Ovary (tissue), 3 donors: ENCODE results near the gene KMT2E.

Source experiments
- EP300 ChIP-seq: sonication (generic); formaldehyde crosslinking; IDR thresholded peaks from one replicate; pipeline ENCODE4 v1.6.1; 2017; ENCODE audit warnings: antibody characterized with exemption
- POLR2A ChIP-seq: fragments of 450-650 bp; IDR thresholded peaks from one replicate; pipeline ENCODE4 v1.6.1; 2017; ENCODE audit warnings: antibody characterized with exemption, mild to moderate bottlenecking, moderate library complexity
- TF ChIP-seq, protein P1 (sequence below), 3 donors: fragments of 450-650 bp in 2 of 3; fragments of 200-600 bp in 1 of 3; IDR thresholded peaks; one replicate each; pipeline versions ENCODE4 v1.5.1 to v1.8.0; 2016 to 2022; ENCODE audit warnings: antibody characterized with exemption in 3 of 3, mild to moderate bottlenecking in 1 of 3
- donor health status: DM: no; HTN: no; CAD: no.

DNA sequence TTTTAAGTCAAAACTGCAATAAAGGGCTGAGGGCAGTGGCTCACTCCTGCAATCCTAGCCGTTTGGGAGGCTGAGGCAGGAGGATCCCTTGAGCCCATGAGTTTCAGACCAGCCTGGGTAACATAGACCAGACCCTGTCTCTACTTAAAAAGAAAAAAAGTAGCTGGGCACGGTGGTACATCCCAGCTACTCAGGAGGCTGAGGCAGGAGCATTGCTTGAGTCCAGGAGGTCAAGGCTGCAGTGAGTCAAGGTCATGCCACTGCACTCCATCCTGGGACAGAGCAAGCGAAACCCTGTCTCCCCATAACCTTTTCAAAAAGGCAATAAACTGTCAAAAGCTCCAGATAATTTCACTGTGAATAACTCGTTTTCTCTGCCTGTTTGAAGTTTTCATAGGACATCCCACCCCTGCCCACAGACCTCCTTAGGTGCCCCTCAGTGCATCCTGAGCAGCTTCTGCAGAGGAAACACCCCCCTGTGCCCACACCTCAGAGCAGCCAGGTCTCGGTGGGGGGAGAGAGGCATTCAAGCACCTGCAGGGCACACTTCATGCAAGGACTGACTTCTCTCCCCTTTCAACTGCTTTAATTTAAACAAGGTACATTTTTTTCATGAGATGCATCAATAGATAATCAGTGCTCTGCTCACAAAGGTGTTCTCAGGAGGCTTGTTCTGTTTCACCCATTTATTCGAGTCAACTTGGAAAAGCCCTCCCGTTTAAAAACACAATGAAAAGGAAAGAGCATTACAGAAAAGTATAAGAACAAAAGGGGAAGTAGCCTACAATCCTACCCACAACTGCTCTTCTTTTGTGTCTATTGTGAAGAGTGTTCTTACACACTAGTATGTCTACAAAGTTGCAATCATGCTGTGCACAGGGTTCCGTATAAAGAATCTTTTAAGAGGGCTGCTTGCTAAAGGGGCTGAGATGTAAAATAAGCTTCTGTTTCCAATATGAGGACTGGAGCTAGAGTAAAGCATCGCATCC is 104.9 kb downstream of the KMT2E start:
- TF ChIP-seq, protein P1, sequence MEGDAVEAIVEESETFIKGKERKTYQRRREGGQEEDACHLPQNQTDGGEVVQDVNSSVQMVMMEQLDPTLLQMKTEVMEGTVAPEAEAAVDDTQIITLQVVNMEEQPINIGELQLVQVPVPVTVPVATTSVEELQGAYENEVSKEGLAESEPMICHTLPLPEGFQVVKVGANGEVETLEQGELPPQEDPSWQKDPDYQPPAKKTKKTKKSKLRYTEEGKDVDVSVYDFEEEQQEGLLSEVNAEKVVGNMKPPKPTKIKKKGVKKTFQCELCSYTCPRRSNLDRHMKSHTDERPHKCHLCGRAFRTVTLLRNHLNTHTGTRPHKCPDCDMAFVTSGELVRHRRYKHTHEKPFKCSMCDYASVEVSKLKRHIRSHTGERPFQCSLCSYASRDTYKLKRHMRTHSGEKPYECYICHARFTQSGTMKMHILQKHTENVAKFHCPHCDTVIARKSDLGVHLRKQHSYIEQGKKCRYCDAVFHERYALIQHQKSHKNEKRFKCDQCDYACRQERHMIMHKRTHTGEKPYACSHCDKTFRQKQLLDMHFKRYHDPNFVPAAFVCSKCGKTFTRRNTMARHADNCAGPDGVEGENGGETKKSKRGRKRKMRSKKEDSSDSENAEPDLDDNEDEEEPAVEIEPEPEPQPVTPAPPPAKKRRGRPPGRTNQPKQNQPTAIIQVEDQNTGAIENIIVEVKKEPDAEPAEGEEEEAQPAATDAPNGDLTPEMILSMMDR (IDR thresholded peaks at IDR 0.05) = no peak
- no peak for TF ChIP-seq POLR2A
- TF ChIP-seq EP300 = no peak
